GM21529 (cell line): ENCODE results near the gene AK5.

Experiments
- ATAC-seq: cut with Tn5 transposase; IDR thresholded peaks from one replicate; pipeline ENCODE4 v1.9.1; 2021; ENCODE audit not compliant: unreplicated experiment

AK5 gene

DNA sequence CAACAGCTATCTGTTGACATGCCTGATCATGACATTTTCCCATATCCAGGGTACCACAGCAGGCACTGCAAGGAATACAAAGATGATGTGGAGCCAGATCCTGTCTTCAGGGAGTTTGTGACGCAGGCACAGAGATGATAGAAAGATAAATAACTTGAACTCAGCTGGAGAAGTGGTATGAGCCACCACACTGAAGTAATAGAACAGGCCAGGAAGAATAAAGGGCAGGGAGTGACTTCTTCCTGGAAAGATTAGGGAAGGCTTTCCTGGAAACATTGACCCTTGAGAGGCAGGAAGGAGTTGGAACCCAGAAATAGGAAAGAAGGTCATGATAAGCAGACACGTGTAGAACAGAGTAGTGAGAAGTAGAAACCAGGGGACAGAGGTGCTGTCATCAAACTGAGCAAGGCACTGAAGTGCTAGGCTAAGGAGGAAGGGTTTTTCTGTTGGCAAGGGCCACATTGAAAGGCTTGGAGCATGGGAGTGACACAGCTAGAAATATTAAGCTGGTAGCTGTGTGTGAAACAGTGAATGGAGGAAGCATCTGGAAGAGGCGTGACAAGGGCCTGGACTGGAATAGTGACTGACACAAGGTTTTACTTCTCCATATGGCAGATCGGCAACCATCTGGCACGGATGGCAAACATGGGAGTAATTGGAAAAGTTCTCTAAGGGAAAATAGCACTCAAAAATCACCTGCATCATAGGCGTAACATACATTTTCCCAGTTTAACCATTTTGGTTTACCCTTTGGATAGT lies 68.4 kb downstream of the AK5 start:
- no peak for ATAC-seq

DNA sequence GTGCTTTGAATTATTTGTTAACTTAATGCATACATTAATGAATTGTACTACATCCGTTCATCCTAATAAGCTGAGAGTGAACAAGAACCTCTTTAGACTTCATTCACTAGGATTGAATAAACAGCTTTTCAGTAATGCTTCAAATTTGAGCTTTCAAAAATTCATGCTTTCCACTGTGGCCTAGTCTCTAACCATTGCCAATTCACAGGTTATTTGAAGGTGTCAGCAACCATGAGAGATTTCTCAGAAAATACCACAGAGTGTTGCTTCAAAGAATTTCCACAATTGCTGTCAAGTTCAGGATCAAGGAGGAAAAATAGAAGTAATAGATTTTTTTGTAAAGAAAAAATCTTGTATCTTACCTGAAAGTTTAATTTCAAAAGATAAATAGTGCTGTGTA lies 72.7 kb downstream of the AK5 start:
- no peak for ATAC-seq

DNA sequence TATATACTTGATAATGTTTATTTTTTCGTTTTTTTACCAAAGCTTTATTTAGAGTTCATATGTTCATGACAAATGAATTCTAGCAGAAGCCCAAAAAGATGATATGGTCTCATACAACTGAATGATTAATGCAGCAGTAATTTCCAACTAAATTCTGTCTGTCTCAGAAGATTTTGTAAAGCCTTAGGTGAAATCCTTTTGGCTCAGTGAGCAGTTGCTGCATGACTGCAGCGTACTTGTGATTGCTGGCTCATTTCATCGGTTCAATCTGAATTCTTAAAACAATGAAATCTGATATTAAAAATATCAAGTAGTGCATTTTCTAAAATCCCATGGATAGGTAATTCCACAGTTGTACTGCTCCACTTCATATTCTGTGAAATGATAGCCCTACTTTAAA lies 73.2 kb downstream of the AK5 start:
- no peak for ATAC-seq

DNA sequence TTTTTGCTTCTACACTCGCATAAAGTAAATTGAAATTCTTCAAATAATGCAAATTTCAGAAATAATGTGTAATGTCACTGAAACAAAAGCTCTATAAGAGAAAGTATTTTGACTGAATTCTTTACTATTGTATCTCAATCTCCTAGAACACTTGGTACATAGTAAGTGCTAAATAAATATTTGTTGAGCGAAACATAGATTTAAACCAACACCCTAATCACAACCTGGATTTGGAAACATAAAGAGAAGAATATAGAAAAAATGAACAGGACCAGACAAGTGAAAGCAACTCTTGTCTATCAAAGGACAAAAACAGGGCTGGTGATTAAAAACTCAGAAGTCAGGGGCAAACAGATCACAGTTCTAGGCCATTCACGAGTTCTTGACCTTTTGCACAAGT lies 74.3 kb downstream of the AK5 start:
- no peak for ATAC-seq

DNA sequence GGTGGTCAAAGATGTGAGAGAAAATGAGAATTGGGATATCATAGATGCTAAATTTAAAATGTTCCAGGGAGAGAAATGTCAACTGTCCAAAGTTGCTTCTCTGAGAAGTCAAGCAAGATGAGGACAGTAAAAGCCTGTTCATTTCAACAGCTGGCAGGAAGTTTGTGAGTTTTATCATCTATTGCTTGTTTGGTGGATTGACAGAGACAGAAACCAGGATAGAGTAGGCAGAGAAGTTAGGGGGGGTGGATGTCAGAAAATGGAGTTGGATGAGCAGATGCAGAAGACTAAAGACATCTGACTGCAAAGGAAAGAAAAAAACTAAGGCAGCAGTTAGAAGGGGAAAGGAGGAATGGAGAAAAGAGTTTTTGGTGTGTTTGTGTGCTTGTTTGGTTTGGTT lies 78.4 kb downstream of the AK5 start:
- no peak for ATAC-seq

DNA sequence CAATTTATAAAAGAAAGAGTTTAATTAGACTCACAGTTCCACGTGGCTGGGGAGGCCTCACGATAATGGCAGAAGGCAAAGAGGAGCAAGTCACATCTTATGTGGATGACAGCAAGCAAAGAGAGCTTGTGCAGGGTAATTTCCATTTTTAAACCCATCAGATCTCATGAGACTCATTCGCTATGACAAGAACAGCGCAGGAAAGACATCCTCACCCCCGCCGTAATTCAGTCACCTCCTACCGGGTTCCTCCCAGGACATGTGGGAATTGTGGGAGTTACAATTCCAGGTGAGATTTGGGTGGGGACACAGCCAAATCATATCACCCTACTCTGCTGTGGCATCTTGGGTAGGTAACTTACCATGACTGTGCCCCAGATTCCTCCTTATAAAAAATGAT lies 79.8 kb downstream of the AK5 start:
- ATAC-seq = no peak

DNA sequence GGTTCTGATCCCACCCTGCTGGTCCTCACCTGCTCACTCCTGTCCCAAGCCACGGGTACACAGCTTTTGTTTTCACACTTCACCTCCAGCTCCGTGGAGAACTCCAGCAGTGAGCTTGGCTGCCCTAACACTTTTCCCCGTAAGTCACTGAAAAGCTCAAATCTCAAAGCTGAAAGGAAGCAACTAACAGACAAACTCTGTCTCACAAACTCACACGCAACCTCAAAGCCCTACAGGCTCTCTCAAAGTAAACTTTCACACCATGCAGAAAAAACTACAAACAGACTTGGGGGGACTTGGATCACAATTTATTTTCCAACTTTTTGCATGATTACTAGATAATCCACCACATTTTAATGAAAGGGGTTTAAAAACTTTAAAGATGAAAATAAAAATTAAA lies 88.3 kb downstream of the AK5 start:
- ATAC-seq = no peak

DNA sequence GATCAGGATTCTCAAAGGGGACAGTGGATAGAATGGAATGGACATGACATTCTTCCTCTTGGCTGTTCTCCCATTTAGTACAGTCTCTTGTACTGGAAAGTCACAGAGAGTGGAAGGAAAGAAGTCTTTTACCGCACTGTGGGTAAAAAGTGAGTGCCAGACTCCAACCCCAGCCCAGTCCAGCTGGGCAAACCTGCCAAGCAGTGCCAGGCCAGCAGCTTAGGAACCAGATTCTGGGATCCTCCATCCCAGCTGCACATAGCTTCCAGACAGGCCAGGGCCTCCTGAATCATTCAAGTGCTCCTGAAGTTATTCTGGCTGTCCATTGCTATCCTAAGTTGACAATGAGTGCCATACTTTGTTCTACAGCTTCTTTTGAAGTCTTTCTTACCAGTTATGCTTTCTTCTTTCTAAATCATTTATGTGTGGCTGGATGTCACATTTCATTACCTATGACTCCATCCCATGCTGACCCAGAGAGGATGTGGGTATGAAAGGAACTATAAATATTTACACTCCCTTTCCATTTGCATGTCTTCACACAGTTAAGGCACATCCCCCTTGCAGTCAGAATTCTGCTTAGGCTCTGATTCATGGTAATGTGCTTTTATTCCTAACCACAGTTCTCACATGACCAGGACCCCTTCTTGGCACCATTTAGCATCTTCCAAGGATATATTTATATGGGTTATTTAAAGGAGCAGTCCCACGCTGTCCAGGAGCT lies 88.9 kb downstream of the AK5 start:
- no peak for ATAC-seq

DNA sequence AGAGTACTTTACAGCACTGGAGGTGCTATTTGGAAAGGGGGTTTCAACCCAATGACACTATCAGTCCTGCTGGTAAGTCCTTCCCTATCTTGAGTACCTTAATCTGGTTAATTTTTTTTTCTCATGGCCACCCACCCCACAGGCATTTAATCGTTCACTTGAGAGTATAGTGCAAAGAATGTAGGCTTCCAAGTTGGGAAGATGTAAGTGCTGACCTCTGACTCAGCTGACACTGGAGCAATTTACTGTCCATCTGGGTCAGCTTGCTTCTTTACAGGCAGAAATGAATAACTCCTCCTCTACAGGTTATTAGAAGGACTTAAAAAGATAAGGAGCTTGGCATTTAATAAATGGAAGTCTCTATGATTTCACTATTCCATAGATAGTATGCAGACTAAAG lies 89.6 kb downstream of the AK5 start:
- no peak for ATAC-seq

DNA sequence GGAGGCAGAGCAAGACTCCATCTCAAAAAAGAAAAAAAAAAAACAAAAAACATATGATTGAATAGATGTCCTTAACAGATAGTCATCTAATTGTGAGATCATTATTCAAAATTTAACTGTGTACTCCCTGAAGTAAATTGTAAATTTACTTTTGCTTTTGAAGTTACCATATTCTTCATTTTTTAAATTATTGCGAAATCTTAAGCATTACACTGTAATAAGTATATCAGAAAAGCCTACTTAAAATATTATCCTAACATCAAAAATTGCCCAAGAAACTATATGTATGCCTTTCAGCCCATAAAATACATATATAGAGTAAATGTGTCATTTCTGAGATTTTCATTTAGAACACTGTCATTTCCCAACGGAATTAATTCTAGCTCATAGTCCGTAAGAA lies 91.9 kb downstream of the AK5 start:
- ATAC-seq = no peak

DNA sequence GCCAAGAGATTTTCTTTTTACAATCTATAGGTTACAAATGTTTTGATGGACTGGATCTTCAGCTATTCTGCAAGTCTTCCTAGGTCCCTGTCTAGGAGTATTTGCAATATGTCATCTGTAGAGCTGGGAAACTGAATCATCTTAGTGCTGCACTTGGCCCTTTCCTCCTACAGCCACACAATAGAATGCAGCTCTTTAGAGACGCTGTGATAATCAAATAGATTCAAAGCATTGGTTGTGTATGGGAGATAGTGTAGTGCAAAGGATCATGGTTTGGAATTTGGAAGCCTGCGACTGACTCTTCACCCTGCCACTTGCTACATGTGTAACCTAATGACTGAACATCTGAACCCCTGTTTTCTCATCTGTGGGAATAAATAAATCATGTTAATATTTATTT lies 93.7 kb downstream of the AK5 start:
- ATAC-seq = no peak

DNA sequence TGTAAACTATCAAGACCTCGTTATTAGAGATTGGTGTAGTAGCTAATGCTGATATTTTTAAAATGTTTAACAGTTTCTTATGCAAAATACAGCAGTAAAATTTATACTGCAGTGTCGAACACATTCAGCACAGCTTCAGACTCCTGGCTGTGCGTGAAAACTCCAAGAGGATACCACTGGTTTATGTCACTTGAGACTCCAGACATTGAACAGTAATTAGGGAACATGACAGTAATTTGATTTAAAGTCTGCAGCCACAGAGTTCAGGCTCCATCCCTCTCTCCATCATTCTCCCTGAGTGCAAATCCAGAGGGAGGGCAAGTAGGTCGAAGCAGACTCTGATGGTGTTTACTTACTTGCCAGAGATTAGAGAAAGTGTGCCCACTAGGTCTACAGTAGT lies 94.2 kb downstream of the AK5 start:
- ATAC-seq = no peak

DNA sequence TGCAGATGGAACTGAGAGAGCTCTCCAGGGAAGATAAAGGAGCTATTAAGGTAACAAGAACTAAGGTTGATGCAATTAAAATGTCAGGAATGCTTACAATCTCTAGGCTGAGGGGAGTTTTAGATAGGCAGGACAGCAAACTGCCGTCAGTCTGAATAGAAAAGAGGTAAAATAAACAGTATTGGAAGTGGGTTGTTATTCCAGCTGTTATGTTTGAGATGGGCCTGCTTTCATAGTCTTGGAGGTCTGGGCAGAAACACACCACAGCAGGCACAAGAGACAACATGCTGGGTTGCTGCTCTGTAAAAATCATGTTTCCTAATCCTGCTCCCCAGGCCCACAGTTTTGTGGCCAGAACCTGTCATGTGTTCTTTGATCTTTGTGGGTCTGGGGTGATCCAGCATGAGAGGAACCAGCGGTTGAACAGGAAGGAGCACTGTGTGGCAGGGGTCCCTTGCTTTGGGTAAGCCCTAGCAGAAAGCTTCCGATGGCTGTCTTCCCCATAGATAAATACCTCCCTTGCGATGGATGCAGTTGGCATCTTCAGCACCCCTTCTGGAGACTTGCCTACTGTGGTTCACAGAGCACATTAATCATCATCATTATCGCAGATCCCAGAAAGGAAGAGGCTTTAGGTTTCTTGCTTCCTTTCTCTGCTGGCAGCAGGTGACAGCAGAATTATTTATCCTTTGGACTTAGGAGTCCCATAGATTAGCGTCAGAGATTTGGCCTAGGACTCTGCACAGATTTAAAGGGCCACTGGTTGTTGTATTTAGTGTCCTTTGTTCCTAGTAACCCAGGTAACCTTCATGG lies 97.1 kb downstream of the AK5 start:
- no peak for ATAC-seq

DNA sequence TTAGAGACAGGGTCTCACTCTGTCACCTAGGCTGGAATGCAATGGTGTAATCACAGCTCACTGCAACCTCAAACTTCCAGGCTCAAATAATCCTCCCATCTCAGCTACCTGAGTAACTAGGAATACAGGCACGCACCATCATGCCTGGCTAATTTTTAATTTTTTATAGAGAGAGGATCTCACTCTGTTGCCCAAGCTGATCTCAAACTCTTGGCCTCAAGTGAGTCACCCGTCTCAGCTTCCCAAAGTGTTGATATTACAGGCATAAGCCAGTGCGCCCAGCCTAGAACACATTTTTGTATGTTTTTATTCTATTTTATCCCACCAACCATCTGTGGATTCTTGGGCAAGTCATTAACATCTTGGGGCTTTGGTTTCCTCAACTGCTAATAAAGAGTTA lies 100.5 kb downstream of the AK5 start:
- ATAC-seq = no peak

DNA sequence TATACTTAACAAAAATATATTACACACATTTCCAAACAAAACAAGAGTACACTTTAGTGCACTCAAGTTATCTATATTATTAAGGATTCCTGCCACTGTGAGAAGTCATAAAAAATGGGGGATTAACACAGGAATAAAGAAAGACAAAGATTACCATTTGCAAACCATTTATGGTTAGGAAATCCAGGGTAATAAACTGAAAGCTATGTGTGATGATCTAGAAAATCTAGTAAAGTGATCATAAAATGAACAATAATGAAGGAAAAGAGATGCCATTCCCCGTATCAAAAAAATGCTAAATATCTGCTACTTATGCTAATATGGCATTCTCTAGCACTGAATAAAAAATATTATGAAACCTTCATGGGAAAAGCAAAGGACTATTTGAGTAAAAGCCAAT lies 101.4 kb downstream of the AK5 start:
- no peak for ATAC-seq

DNA sequence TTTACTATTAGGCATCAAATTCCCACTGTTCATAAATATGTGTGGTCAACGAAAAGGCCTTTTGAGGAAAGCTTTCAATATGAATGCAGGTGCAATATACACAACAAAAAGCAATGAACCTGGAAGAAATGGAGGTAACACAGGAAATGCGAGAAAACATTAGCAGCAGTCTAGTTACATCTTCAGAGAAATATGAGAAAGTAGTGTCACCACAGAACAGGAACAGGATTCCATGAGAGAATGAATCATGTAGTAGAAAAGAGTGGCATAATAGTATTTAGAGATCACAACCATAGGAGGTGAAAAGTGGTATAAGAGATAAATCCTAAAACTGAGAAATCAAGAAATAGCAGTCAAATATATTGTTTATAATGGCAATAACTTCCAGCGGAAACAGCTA lies 103.7 kb downstream of the AK5 start:
- ATAC-seq = no peak

DNA sequence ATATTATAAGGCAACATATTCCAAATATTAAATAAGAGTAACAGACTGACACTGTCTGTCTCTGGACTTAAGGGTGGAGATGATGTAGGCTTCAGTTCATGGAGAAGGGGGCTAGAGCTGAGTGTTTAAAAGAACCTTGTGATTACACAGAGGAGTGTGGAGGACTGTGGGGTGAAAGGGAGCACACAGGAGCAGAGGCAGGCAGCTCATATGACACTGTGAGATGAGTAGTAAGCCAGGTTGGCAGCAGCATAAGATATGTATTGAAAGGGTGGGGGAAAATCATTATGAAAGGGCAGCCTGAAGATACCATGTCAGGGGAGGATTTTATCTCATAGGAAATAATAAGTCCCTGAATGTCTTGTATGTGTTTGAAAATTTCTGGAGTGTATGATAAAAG lies 104.5 kb downstream of the AK5 start:
- ATAC-seq = no peak

DNA sequence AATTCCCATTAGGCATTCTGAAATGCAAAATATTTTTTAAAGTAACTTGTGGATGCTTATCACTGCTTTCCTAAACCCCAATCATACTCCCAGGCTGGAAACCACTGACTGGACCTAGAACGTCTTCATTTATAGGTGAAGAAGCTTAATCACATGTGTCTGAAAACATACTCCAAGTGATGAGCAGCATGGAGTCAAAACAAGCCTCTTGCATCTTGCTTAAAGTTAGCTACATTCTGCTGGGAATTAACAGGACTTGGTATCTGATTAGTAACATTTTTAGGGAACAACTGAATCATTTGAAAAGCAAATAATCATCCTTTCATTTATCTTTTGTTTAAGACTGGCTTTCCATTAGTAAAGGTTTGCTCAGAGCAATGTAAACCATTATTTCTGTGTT lies 105.7 kb downstream of the AK5 start:
- no peak for ATAC-seq

DNA sequence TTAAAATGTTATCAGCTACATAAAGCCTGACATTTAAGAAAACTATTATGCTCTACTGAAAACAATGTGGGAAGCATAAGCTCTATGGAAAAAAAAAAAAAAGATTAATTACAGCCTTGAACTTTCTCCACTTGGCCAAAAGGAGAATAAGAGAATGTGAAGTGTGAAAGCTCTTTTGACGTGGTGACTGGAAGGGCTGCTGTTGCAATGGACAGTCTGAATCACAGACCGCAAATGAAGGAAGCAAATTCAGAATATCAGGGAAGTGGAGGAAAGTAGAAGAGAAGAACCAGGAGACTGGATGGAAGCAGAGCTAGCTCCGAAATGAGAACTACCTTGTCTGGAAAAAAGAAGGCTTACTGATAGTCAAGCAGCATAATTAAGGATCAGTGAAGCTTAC lies 106.8 kb downstream of the AK5 start:
- ATAC-seq = no peak

DNA sequence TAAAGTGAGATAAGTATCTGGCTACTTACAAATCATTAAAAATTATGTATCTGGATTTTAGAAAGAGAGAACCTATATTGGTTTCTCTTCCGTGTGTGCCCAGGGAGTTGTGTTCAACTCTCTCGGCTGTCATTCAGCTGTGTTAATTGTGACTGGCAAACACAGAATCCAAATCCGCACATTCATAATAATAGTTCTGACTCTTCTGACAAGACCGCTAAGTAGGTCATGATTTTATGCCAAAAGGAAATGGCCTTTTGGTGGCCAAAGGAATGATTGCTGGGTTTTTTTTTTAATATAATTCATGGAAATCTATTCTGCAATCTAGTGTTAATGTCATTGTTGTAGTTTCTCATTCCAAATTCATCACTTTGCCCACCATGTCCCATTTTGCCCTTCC lies 110.7 kb downstream of the AK5 start:
- ATAC-seq = no peak

DNA sequence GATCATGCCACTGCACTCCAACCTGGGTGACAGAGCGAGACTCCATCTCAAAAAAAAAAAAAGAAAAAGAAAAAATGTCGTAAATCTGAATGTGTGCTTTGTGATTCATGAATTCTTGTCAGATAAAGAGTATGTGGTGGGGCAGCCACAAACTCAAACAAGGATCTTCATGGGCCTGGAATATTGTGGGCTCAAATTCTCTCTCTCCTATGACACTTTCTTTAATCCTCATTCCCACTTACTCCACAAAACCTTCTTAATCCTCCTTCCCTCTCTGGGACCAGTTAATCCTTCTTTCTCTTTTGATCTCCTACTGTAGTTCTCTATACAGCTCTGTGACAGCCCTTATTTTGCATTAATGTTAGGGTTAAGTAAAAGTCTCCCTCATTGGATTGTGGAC lies 112.3 kb downstream of the AK5 start:
- no peak for ATAC-seq

DNA sequence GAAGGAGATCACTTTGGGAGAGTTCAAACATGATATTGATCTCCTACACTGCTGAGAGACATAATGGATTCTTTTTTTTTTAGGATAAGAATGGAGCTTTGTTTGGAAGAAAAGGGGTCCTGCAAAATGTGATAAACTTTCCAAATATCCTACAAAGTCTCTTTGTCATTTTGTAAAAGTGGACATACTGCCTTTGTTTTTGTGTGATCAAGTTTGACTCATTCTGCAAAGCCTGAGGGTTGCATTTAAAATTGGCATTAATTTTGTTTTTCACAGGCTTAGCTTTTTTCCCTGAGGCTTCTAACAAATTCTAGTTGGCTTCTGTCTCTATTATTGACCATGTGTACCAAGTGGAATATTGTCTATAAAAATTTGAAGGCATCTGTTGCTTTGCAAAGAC lies 113.2 kb downstream of the AK5 start:
- ATAC-seq = no peak
